NCI-H748 (cell line): ENCODE data around the gene MAP2K7.

ENCODE experiments used
- DNase-seq: peaks from one replicate; lab custom pipeline; 2025; ENCODE audit not compliant: unreplicated experiment; lab: John Stamatoyannopoulos, UW

MAP2K7 gene

GRCh38 chr19:7866399-7867091 is 37.1 kb upstream of the MAP2K7 start:
- DNase-seq, result no peak

- no peak for DNase-seq
Measured at GRCh38 chr19:7867092-7867844, 36.4 kb upstream of the MAP2K7 start.

DNA sequence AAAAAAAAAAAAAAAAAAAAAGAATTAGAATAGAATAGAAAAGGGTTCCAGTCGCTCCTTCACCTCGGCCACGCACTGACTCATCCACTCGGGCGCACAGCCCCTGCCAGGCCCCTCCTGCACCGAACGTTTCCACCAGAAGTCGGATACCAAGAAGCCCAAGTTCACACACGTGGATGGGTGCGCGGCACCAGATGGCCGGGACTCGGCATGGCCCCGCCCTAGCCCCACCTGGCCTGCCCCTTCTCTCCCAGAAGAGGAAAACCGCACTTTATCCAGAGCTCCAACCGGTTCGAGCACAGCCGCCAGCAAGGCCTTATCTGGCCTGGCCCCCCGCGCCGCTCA is 35.4 kb upstream of the MAP2K7 start:
- no peak for DNase-seq

DNA sequence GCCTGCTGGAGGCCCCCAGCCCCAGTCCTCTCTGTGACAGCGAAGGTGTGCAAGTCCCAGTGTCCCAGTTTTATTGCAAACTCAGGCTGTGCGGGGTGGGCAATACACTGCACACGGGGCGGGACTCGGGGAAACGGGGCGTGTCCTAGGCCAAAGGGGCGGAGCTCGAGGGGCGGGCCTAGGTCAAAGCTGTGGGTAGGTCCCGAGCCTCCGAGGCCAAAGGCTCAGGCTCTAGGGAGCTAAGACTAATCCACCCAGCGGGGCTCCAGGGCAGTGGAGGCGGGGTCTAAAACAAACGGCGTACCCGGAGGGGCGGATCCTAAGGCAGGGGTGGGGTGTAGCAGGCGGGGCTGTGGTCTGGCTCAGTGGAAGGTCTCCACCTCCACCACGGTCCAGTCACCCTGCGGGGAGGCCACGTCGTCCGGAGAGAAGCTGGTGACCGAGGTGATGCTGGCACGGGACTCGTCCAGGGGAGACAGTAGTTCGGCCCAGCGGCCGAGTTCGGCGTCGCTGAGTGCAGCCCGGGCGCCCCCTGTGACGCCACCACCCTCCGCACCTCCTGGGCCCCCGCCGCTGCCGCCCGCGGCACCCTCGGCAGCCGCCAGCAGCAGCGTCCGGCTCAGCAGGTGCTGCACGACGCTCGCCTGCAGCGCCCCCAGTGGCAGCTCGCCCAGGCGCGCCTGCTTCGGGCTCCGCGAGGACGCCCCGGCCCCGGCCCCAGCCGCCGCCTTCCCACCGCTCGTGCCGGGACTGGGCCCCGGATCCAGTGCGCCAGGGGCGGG is 34.8 kb upstream of the MAP2K7 start:
- no peak for DNase-seq

DNA sequence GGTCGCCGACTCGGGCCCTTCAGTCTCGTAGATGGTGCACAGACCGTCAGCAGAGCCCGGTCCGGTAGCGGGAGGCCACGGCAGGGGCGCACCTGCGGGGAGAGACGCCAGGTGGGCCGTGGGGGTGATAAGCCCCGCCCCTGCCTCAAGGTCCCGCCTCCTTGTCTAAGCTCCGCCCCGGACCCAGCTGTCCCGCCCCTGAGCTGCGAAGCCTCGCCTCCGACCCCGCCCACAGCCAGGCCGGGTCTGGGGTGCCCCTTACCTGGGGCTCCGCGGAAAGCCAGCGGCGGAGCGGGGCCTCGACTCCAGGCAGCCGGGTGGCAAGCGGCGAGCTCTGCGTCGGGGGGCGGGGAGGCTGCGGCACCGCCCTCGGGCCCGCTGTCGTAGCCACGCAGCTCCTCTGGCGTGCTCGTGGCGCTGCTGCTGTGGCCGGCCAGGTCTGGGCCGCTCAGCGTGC is 34.2 kb upstream of the MAP2K7 start:
- no peak for DNase-seq

GRCh38 chr19:7869910-7870511 is 33.7 kb upstream of the MAP2K7 start:
- no peak for DNase-seq

GRCh38 chr19:7870571-7871436 is 32.9 kb upstream of the MAP2K7 start:
- DNase-seq, result peak; percentile 54

DNA sequence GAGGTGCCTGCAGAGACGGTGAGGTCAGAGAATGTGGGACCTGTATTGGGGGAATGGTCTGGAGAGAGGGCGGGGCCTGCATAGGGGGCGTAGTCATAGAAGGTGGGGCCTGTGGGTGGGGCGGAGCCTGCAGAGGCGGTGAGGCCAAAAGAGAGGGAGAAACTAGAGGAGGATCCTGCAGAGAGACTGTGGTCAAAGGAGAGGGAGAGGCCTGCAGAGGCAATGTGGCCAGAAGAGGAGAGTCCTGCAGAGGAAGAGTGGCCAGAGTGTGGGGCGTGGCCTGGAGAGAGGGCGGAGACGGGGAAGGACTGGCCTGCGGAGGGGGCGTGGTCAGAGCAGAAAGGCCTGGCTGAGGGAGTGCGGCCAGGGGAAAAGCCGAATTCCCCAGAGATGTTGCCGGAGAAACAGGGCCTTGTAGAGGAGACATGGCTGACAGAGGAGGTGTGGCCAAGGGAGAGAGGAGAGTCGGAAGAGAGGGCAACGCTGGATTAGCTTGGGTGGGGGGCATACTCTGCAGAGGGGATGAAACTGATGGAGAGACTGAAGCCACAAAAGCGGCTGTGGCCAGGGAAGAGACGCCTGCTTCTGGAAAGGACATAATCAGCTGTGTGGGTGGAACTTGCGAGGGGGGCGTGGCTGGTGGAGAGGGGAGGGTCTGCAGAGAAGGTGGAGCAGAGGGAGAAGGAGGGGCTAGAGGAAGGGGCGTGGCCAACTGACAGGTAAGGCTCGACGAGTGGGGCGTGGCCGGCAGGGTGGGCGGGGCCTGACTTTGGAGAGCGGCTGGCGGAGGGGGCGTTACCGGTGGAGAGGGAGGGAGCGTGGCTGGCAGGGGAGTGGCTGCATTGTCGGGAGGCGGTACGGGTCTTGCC is 32.0 kb upstream of the MAP2K7 start:
- DNase-seq, result peak; percentile 86

DNA sequence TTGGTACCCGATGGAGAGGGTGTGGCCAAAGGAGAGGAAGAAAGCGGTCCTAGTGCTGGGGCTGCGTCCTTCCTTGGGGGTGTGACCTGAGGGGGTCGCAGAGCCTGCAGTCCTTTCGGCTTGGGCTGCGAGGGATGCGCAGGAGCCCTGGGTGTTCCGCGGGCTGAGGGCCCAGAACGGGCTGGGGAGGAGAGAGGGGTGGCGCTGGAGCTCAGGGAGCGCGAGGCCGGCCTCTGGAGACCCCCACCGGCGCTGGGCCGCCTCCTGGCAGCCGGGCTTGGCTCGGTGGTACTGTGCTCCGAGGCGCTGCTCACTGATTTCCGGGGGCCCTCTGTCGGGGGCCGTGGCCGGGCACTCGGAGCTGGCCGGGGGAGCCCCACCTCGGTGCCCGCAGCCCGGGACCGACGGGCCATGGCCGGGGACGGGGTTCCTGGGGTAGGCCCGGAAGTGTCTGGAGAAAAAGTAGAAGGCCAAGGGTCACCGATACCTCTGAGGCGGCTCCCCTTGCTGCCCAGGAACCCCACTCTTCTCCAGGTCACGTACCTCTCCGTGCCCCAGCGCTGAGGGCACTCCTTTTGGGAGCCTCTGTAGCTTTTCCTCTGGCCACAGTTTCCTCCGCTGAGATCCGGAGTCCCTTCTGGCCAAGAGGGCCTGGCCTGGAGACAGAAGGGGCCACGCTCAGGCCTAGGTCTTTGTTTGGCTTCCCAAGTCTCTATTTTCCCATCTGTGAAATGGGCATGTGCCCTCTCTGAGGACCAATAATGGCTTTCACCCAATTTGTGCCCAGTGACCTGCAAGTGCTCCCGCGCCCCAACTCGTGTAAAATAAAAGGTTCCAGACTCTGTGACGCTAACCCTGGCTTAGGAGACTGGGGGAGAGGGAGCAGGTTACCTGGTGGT is 31.1 kb upstream of the MAP2K7 start:
- DNase-seq, result no peak

- no peak for DNase-seq
Measured at GRCh38 chr19:7873304-7874075, 30.2 kb upstream of the MAP2K7 start.

GRCh38 chr19:7874076-7874896 is 29.4 kb upstream of the MAP2K7 start, which contains the start of gene PRR36:
TSS of gene PRR36 (minus strand) at chr19:7874390. CDS start at chr19:7873689, 701 bp downstream.
- peak; percentile 87 for DNase-seq

- DNase-seq, result no peak
Measured at GRCh38 chr19:7874897-7875273, 28.8 kb upstream of the MAP2K7 start.

- no peak for DNase-seq
Measured at GRCh38 chr19:7877249-7877836, 26.3 kb upstream of the MAP2K7 start.

DNA sequence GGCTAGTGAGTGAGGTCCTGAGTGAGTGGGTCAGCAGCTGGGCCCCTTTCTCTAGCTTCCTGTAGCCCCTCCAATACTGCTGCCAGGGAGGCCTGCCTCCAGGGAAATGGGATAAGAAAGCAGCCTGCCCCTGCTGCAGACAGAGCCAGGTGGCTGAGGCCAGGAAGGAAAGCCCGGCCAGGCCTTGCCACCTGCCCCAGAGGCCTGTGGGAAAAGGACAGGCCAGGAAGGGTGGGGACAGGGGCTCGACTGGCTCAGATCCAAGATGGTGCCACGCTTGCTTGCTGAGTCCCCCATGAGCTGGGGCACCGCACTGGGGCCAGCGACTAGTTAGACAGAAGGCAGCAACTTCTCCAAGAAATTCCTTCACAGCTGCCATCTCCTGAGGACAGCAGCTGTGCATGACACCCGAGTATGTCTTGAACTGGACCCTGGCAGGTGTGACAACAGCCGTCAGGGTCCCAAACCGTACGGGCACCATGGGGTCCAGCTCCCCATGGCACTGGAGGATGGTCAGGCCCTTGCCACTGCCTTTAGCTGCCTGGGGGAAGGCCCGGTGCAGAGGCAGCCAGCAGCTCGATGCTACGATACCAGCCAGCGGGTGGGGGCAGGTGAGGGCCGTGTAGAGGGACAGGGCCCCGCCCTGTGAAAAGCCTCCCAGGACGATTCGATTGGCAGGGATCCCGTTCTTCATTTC is 24.4 kb upstream of the MAP2K7 start:
- no peak for DNase-seq

GRCh38 chr19:7879836-7880235 is 23.8 kb upstream of the MAP2K7 start:
- no peak for DNase-seq

- DNase-seq, result no peak
Measured at GRCh38 chr19:7881910-7882309, 21.8 kb upstream of the MAP2K7 start.
